Measurements from ENCODE around the gene ECM1.

The ECM1 gene

DNA sequence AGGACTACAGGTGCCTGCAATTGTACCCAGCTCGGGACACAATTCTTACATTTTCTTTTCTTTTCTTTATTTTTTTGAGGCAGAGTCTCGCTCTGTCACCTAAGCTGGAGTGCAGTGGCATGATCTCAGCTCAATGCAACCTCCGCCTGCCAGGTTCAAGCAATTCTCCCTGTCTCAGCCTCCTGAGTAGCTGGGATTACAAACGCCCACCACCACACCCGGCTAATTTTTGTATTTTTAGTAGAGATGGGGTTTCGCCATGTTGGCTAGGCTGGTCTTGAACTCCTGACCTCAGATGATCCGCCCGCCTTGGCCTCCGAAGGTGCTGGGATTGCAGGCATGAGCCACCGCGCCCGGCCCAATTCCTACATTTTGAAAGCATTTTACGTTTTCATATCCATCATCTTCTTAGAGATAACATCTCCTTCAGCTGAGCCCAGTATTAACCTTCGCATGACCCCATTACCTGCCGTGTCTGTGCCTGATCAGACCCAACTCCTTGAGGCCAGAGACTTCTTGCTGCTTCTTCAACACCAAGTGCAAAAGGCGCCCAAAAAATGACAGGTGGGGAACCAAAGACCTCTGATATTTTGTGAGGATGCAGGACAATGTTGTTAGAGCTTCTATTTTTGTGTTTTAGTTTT, 38.5 kb downstream of the ECM1 start:
- no peak for DNase-seq

- no peak for DNase-seq
Measured at GRCh38 chr1:150548324-150548631, 40.4 kb downstream of the ECM1 start.

DNA sequence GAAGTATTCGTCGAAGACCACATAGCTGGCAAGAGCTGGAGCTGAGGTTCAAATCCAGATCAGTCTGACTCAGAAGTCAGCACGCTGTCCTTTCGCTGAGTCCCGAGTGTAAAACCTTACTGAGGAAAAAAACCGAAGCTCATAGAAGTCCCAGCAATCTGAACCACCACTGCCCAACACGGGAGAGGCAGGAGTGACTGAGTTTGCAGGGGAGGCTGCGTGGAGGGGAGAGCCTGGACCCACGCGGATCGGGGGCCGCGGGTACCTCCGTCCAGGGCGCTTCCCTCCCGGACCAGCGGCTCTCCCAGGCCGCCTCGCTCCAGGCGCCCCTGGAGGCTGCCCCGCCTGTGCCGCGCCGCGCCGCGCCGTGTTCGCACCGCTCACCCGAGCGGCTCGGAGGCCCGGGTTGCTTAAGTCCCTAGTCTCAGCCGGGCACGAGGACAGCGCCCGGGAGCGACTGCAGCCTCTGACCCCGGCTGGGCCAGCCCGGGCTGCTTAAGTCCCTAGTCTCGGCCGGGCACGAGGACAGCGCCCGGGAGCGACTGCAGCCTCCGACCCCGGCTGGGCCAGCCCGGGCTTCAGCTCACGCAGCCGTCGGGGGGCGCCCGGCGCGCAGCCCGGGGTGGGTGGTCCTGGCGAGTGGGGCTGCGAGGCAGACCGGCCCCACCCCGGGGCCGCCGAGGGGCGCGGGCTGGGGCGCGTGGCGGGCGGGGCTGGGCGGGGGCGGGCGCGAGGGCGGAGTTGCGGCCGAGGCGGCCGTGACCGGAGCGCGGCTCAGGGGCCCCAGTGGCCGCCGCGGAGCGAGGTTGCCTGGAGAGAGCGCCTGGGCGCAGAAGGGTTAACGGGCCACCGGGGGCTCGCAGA, 41.0 kb downstream of the ECM1 start, which contains the start of gene ADAMTSL4:
ADAMTSL4 (plus strand) TSS at position 777 of the 864 bp plus-strand sequence. CDS start 2,881 bp downstream, outside the sequence.
- DNase-seq = no peak

DNA sequence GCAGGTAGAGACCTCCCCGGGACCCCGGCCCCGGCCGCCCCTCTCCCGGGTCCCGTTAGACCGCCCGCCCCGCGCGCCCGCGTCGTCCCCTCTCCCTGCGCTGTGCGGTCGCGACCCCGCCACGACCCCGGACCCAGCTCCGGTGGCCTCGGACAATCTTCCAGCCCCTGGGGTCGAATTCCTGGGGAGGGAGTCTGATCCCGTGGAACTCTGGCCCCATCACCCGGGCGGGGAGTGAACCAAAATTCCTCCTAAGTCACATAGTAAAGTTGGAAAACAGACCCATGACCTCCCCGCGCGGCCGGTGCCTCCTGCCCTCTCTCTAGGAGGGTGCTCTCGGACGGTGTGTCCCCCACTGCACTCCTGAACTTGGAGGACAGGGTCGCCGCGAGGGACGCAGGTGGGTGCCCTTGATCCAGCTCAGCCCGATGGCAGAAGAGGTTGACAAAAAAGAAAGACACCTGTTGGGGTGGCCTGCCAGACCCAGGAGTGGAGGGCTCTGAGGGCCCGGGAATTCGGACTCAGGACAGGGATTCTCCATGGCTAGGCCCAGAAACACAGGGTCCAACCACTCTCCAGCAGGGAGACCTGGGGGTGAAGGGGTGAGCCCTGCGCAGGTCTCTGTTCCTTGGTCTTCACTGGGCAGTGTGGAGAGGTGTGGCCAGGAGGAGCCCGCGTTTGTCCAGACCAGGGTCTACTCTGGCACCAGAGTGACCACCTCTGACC, 41.8 kb downstream of the ECM1 start:
- no peak for DNase-seq

DNA sequence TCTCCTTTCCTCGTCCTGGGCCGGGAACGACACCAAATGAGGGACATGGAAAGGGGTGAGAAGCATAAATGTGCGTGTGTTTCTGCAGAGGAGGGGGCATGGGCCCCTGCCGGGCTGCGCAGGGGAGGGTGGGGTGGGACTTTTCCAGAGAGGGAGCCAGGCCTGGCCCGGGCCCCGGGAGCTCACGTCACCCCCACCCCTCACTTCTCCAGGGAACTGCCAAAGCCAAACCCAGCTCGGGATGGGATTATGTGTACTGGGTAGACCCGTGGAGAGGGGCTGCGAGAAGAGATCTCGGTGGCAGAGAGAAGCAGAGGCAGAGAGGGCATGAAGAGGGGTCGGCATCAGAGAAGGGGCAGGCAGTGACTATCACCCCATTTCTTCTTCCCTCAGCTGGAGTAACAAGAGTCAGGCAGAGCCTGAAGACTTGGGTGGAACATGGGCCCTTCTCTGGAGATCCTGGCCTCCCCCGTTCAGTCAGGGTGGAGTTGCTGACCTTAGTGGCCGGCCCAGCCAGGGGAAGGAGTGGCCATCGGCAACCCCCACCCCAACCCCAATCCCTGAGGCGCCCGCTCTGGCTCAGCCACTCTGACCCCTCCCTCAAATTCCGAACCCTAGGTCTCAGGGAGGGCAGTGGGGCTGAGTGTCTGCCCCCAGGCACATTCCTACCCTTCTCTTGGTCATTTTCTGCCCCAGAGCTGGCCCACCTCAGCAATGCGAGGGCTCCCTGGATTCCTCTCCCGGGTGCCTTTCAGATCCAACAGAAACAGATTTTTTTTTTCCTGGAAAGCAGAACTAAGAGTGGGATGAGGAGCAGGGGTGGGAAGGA, 42.5 kb downstream of the ECM1 start:
- DNase-seq = no peak

GRCh38 chr1:150551051-150551783, 43.3 kb downstream of the ECM1 start:
- no peak for DNase-seq

- no peak for DNase-seq
Measured at GRCh38 chr1:150551784-150552127, 43.8 kb downstream of the ECM1 start.

- DNase-seq = no peak
Measured at GRCh38 chr1:150552128-150552910, 44.4 kb downstream of the ECM1 start.

DNA sequence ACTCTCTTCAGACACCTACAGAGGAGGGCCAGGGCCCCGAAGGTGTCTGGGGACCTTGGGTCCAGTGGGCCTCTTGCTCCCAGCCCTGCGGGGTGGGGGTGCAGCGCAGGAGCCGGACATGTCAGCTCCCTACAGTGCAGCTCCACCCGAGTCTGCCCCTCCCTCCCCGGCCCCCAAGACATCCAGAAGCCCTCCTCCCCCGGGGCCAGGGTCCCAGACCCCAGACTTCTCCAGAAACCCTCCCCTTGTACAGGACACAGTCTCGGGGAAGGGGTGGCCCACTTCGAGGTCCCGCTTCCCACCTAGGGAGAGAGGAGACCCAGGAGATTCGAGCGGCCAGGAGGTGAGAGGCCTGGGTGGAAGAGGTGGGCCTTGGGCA, 45.0 kb downstream of the ECM1 start:
- no peak for DNase-seq

DNA sequence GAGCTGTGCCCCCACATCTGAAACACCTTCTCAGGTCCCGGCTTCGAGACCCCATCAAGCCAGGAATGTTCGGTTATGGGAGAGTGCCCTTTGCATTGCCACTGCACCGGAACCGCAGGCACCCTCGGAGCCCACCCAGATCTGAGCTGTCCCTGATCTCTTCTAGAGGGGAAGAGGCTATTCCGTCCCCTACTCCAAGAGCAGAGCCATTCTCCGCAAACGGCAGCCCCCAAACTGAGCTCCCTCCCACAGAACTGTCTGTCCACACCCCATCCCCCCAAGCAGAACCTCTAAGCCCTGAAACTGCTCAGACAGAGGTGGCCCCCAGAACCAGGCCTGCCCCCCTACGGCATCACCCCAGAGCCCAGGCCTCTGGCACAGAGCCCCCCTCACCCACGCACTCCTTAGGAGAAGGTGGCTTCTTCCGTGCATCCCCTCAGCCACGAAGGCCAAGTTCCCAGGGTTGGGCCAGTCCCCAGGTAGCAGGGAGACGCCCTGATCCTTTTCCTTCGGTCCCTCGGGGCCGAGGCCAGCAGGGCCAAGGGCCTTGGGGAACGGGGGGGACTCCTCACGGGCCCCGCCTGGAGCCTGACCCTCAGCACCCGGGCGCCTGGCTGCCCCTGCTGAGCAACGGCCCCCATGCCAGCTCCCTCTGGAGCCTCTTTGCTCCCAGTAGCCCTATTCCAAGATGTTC, 45.6 kb downstream of the ECM1 start:
- no peak for DNase-seq

GRCh38 chr1:150554086-150554452, 46.2 kb downstream of the ECM1 start:
- DNase-seq = no peak

DNA sequence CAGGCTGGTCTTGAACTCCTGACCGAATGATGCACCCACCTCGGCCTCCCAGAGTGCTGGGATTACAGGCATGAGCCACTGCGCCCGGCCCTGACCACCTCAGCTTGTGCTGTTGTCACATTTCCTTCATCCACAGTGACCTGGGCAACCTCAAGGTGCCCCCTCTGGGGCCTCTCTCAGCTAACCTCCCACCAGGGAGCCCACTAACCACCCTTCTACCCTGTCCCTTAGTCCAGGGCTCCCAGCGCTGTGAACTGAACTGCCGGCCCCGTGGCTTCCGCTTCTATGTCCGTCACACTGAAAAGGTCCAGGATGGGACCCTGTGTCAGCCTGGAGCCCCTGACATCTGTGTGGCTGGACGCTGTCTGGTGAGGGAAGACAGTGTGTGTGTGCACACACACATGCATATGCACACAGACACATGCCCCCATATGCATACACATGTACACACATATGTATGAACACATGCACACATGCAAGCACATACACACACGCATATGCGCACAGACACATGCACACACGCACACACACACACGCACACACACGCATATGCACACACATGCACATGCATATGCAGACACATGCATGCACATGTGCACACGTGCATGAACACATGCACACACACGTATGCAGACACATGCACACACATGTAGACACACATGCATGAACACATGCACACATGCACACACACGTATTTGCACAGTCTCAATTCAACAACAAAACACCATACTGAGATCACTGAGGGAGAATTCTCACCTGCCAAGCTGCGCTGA, 47.5 kb downstream of the ECM1 start:
- DNase-seq = no peak

DNA sequence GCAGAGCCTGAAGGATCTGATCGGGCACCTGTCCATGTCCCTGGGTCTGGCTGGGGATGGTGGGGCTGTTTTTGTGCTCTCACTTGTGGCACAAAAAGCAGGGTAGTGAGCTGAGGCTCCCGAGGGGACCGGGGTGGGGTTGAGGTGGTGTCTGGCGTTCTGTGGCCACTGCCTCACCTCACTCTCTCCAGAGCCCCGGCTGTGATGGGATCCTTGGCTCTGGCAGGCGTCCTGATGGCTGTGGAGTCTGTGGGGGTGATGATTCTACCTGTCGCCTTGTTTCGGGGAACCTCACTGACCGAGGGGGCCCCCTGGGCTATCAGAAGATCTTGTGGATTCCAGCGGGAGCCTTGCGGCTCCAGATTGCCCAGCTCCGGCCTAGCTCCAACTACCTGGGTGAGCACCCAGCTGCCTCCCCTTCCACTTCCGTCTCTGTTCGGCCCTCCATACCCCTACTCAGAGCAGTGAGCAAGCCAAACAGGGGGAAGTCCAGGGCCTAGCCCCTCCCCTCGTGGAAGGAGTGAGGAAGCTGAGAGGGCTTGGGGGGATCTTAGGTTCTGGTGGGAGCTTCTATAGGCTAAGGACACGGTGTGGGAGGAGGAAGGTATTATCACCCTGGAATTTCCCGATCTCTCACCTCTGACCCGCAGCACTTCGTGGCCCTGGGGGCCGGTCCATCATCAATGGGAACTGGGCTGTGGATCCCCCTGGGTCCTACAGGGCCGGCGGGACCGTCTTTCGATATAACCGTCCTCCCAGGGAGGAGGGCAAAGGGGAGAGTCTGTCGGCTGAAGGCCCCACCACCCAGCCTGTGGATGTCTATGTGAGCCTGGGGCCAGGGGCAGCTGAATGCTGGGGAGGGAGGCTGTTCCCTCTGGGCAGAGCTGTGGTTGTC, 48.3 kb downstream of the ECM1 start:
- DNase-seq = no peak

DNA sequence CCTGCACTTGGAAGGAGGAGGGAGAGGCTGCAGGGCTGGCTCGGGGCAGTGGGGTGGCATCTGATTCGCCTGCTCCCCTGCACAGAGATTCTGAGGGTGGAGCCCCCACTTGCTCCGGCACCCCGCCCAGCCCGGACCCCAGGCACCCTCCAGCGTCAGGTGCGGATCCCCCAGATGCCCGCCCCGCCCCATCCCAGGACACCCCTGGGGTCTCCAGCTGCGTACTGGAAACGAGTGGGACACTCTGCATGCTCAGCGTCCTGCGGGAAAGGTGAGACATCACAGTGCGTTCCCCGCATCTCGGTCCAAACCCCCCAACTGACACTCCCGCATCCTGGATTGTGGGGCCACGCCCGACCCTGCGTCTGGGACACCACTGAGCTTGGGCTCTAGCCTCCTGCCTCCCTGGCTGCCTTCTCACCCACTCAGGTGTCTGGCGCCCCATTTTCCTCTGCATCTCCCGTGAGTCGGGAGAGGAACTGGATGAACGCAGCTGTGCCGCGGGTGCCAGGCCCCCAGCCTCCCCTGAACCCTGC, 49.2 kb downstream of the ECM1 start:
- DNase-seq = no peak

GRCh38 chr1:150557813-150558212, 49.9 kb downstream of the ECM1 start:
- no peak for DNase-seq

DNA sequence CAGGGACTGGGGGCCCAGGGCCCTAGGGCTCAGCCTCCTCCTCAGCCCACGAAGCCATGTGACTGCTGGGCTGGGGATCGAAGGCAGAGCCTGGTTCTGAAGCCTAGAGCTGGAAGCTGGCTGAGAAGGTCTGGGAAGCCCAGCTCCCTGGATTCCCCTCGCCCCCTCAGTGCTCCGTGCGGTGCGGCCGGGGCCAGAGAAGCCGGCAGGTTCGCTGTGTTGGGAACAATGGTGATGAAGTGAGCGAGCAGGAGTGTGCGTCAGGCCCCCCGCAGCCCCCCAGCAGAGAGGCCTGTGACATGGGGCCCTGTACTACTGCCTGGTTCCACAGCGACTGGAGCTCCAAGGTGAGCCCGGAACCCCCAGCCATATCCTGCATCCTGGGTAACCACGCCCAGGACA, 50.4 kb downstream of the ECM1 start:
- DNase-seq = no peak

- no peak for DNase-seq
Measured at GRCh38 chr1:150558761-150559655, 51.1 kb downstream of the ECM1 start.

DNA sequence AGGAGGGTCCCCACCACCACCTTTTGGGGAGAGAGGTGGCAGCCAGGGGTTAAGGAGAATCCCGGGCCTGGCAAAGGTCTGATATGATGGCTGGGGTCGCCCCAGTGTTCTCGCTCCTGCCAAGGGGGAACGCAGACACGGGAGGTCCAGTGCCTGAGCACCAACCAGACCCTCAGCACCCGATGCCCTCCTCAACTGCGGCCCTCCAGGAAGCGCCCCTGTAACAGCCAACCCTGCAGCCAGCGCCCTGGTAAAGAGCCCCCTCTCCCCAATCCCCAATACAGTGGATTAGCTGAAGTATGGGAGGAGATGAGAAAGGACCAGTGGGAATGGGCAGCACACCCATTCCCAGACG, 51.7 kb downstream of the ECM1 start:
- DNase-seq = no peak
